ENCODE measurements around the gene LRRC3B.

The LRRC3B gene

GRCh38 chr3:26639339-26639738 lies 16.8 kb downstream of the LRRC3B start:
- no peak overlapping the region for H3K4me3 ChIP-seq (replicated peaks in 1 of 2; ENCODE audit: low read depth in 2 of 2, low read length in 2 of 2)
- DNase-seq (ENCODE audit: low read depth in 2 of 2): no peak
- no peak for TF ChIP-seq CTCF (IDR thresholded peaks at IDR 0.05; ENCODE audit: low read depth, low read length)

GRCh38 chr3:26647078-26647477 lies 24.5 kb downstream of the LRRC3B start:
- no peak overlapping the region for H3K4me3 ChIP-seq (replicated peaks in 1 of 2; ENCODE audit: low read depth in 2 of 2, low read length in 2 of 2)
- TF ChIP-seq CTCF (IDR thresholded peaks at IDR 0.05; ENCODE audit: low read depth, low read length): no peak
- no peak for DNase-seq (ENCODE audit: low read depth in 2 of 2)

DNA sequence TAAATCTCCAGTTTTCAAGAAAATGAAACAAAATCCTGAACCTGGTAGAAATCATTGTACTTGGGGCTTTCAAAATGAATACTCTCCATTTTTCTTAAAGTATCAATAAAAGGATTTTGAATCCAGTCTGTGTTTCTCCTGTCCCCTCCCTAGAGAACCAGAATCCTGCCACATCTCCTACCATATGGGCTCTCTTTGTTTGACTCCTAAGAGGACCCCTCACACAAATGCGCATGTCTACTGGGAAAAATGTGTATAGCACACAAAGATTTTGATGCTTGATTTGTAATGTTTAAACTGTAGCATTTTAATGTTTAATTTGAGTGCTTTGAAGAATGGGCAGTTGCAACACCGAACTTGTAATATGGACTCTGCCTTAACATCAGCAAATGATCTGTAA lies 25.9 kb downstream of the LRRC3B start:
- H3K4me3 ChIP-seq (replicated peaks in 1 of 2; ENCODE audit: low read depth in 2 of 2, low read length in 2 of 2): no peak overlapping the region
- DNase-seq (ENCODE audit: low read depth in 2 of 2): no peak
- no peak for TF ChIP-seq CTCF (IDR thresholded peaks at IDR 0.05; ENCODE audit: low read depth, low read length)

DNA sequence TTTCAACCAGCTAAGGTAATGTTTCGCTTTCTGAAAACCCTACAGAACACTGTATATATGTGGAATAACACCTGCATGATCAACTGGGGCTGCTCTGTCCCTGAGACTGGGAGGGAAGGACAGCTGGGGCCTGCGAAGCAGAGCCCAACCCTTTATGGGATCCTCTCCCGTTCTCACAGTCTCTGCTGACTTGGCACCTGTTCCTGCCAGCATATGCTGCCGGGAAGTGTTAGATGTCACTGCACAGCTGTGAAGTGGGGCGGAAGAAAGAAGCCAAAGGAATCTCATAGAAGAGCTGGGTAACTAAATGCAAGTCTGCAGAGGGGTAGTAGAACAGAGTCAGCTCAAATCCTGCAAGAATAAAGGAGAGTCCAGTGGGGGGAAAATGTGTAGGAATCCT lies 29.6 kb downstream of the LRRC3B start:
- TF ChIP-seq CTCF (IDR thresholded peaks at IDR 0.05; ENCODE audit: low read depth, low read length): no peak
- DNase-seq (ENCODE audit: low read depth in 2 of 2): no peak
- H3K4me3 ChIP-seq (replicated peaks in 1 of 2; ENCODE audit: low read depth in 2 of 2, low read length in 2 of 2): no peak overlapping the region

GRCh38 chr3:26653811-26654425 lies 31.3 kb downstream of the LRRC3B start:
- TF ChIP-seq CTCF (IDR thresholded peaks at IDR 0.05; ENCODE audit: low read depth, low read length): no peak
- DNase-seq (ENCODE audit: low read depth in 2 of 2): no peak
- H3K4me3 ChIP-seq (replicated peaks in 1 of 2; ENCODE audit: low read depth in 2 of 2, low read length in 2 of 2): no peak overlapping the region

GRCh38 chr3:26655231-26655630 lies 32.7 kb downstream of the LRRC3B start:
- TF ChIP-seq CTCF (IDR thresholded peaks at IDR 0.05; ENCODE audit: low read depth, low read length): no peak
- H3K4me3 ChIP-seq (replicated peaks in 1 of 2; ENCODE audit: low read depth in 2 of 2, low read length in 2 of 2): no peak overlapping the region
- DNase-seq (ENCODE audit: low read depth in 2 of 2): no peak

- no peak for DNase-seq (ENCODE audit: low read depth in 2 of 2)
- H3K4me3 ChIP-seq (replicated peaks in 1 of 2; ENCODE audit: low read depth in 2 of 2, low read length in 2 of 2): no peak overlapping the region
- no peak for TF ChIP-seq CTCF (IDR thresholded peaks at IDR 0.05; ENCODE audit: low read depth, low read length)
These were observed 34.9 kb downstream of the LRRC3B start for GRCh38 chr3:26657348-26657976.
